Measurements from ENCODE around the gene CCNY. TPM values are rescaled to one million over a fixed set of nuclear protein-coding genes. Genes with fewer than 3 reads are reported as not detected.

The CCNY gene
- total RNA-seq, 4 donors from 2014 or later: 21.7 to 27.7 (median 24.8) TPM

DNA sequence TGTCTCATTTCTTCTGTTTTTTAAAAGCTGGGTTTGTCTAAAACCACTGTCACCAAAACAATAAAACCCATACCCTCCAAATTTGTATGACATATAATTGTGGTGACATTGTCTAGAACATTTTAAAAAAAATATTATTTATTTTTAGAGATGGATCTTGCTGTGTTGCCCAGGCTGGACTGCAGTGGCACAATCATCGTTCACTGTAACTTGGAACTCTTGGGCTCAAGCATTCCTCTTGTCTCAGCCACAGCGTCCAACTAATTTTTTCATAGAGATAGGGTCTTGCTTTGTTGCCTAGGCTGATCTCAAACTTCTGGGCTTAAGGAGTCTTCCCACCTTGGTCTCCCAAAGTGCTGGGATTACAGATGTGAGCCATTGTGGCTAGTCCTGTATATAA is 116.5 kb downstream of the CCNY start:
- peaks cover 0 to 49% (median 8%) of the 10 kb centered on the region in 4 donors for H3K4me1 ChIP-seq
- no peak for TF ChIP-seq POLR2A (IDR thresholded peaks at IDR 0.05)
- no peak for TF ChIP-seq CTCF (IDR thresholded peaks at IDR 0.05)
- no peak overlapping the region for H3K27ac ChIP-seq

GRCh38 chr10:35453855-35454532 is 117.7 kb downstream of the CCNY start:
- DNase-seq: no peak
- no peak overlapping the region for H3K4me3 ChIP-seq
- peak overlapping the region in 1 of 4 donors; percentile 11 for H3K27ac ChIP-seq
- H3K27me3 ChIP-seq: no peaks in the 10 kb centered on the region
- no peaks in the 10 kb centered on the region for H3K36me3 ChIP-seq
- TF ChIP-seq CTCF (IDR thresholded peaks at IDR 0.05) (no peak), POLR2A (IDR thresholded peaks at IDR 0.05) (no peak)
- H3K9me3 ChIP-seq: no peaks in the 10 kb centered on the region
- H3K4me1 ChIP-seq: peaks cover 0 to 49% (median 4%) of the 10 kb centered on the region in 4 donors

More for the DNA sequence above, 116.5 kb downstream of the CCNY start:
- H3K27me3 ChIP-seq: no peaks in the 10 kb centered on the region
- no peaks in the 10 kb centered on the region for H3K36me3 ChIP-seq
- no peak for DNase-seq
- H3K9me3 ChIP-seq: no peaks in the 10 kb centered on the region
- H3K4me3 ChIP-seq: no peak overlapping the region

GRCh38 chr10:35456153-35456720 is 119.9 kb downstream of the CCNY start:
- no peak for DNase-seq
- TF ChIP-seq CTCF (IDR thresholded peaks at IDR 0.05) (no peak), POLR2A (IDR thresholded peaks at IDR 0.05) (no peak)
- H3K4me1 ChIP-seq: peaks cover 0 to 36% (median 2%) of the 10 kb centered on the region in 4 donors

DNA sequence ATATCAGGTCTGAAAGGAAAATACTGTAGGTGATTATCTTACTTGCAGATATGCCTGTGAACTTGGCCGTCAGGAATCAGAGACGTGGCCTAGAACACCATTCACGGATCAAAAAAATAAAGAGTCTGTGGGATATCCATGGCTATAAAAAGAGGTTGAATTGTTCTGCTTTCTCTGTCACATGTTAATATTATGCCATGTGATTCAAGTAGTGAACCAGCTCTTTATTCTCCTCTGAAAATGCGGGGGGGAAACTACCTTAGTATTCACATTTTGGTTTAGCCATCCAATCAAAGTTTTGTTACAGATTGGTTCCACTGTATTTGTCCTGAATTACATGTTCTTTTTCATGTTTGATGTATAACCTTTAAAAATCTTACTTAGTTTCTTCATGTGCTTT is 120.5 kb downstream of the CCNY start:
- TF ChIP-seq POLR2A (IDR thresholded peaks at IDR 0.05) (no peak), CTCF (IDR thresholded peaks at IDR 0.05) (no peak)
- H3K27ac ChIP-seq: no peak overlapping the region
- peaks cover 0 to 35% (median under 1%) of the 10 kb centered on the region in 4 donors for H3K4me1 ChIP-seq
- H3K4me3 ChIP-seq: no peak overlapping the region
- H3K9me3 ChIP-seq: no peaks in the 10 kb centered on the region
- H3K27me3 ChIP-seq: no peaks in the 10 kb centered on the region
- DNase-seq: no peak
- no peaks in the 10 kb centered on the region for H3K36me3 ChIP-seq

More at GRCh38 chr10:35456153-35456720, 119.9 kb downstream of the CCNY start:
- Histone ChIP-seq H3K27me3 (no peaks in the 10 kb centered on the region), H3K4me3 (no peak overlapping the region), H3K27ac (no peak overlapping the region), H3K36me3 (no peaks in the 10 kb centered on the region), H3K9me3 (no peaks in the 10 kb centered on the region)

- H3K4me1 ChIP-seq: peaks cover 0 to 42% (median 11%) of the 10 kb centered on the region in 4 donors
- no peaks in the 10 kb centered on the region for H3K36me3 ChIP-seq
- H3K27ac ChIP-seq: no peak overlapping the region
- no peaks in the 10 kb centered on the region for H3K27me3 ChIP-seq
- H3K9me3 ChIP-seq: no peaks in the 10 kb centered on the region
- DNase-seq: no peak
- no peak overlapping the region for H3K4me3 ChIP-seq
- TF ChIP-seq CTCF (IDR thresholded peaks at IDR 0.05): no peak
- no peak for TF ChIP-seq POLR2A (IDR thresholded peaks at IDR 0.05)
Measured at GRCh38 chr10:35458500-35459448, 122.5 kb downstream of the CCNY start.

Measured in Peyer's patch (tissue), 4 donors.